ENCODE results near the gene TLL2.

Gene TLL2

GRCh38 chr10:96436035-96436434 lies 77.7 kb downstream of the TLL2 start:
- H3K27ac ChIP-seq, result no peak overlapping the region
- no peak for DNase-seq (ENCODE audit: low spot score)
- POLR2A ChIA-PET (ENCODE audit: low non-redundant PET), result interaction anchor here (0.5 kb wide), 1 partner anchor 25 kb away, joined by 6 read pairs; no protein-coding TSS in a partner anchor
- TF ChIP-seq CTCF (conservative IDR thresholded peaks at IDR 0.05; ENCODE audit: low read depth), result no peak
- CTCF ChIA-PET, result interaction anchor here (0.6 to 0.7 kb wide), 3 partner anchors 84 to 897 kb away, joined by 3 to 5 read pairs (median 4); no protein-coding TSS in a partner anchor

GRCh38 chr10:96431211-96431970 lies 82.3 kb downstream of the TLL2 start:
- ChIA-PET CTCF (interaction anchor here (0.8 kb wide), 1 partner anchor 227 kb away, joined by 3 read pairs; no protein-coding TSS in a partner anchor), POLR2A (ENCODE audit: low non-redundant PET) (no interaction called here)
- TF ChIP-seq CTCF (conservative IDR thresholded peaks at IDR 0.05; ENCODE audit: low read depth), result no peak
- H3K27ac ChIP-seq, result no peak overlapping the region
- DNase-seq (ENCODE audit: low spot score), result no peak

- DNase-seq (ENCODE audit: low spot score), result no peak
- POLR2A ChIA-PET (ENCODE audit: low non-redundant PET), result no interaction called here
- TF ChIP-seq CTCF (conservative IDR thresholded peaks at IDR 0.05; ENCODE audit: low read depth), result no peak
- H3K27ac ChIP-seq, result no peak overlapping the region
- CTCF ChIA-PET, result interaction anchor here (0.6 to 0.7 kb wide), 4 partner anchors 10 to 213 kb away, joined by 3 to 5 read pairs (median 3); no protein-coding TSS in a partner anchor
Measured at GRCh38 chr10:96427291-96427690, 86.4 kb downstream of the TLL2 start.

GRCh38 chr10:96422525-96422924 lies 91.2 kb downstream of the TLL2 start:
- ChIA-PET CTCF (interaction anchor here (0.5 kb wide), 1 partner anchor 811 kb away, joined by 3 read pairs; no protein-coding TSS in a partner anchor), POLR2A (ENCODE audit: low non-redundant PET) (no interaction called here)
- no peak for TF ChIP-seq CTCF (conservative IDR thresholded peaks at IDR 0.05; ENCODE audit: low read depth)
- no peak overlapping the region for H3K27ac ChIP-seq
- no peak for DNase-seq (ENCODE audit: low spot score)

GRCh38 chr10:96421995-96422394 lies 91.7 kb downstream of the TLL2 start:
- ChIA-PET CTCF (no interaction called here), POLR2A (ENCODE audit: low non-redundant PET) (no interaction called here)
- no peak overlapping the region for H3K27ac ChIP-seq
- no peak for TF ChIP-seq CTCF (conservative IDR thresholded peaks at IDR 0.05; ENCODE audit: low read depth)
- no peak for DNase-seq (ENCODE audit: low spot score)

- TF ChIP-seq CTCF (conservative IDR thresholded peaks at IDR 0.05; ENCODE audit: low read depth), result no peak
- no peak overlapping the region for H3K27ac ChIP-seq
- CTCF ChIA-PET, result interaction anchor here (0.6 kb wide), 1 partner anchor 226 kb away, joined by 3 read pairs; no protein-coding TSS in a partner anchor
- no peak for DNase-seq (ENCODE audit: low spot score)
- POLR2A ChIA-PET (ENCODE audit: low non-redundant PET), result no interaction called here
Measured at GRCh38 chr10:96420228-96421009, 93.3 kb downstream of the TLL2 start.
